ENCODE measurements around the gene PSMG3. TPM values are rescaled to one million over a fixed set of nuclear protein-coding genes. Genes with fewer than 3 reads are reported as not detected.

Gene PSMG3
- total RNA-seq, 2 experiments from 2014 or later, result 13.3 to 13.8 TPM

DNA sequence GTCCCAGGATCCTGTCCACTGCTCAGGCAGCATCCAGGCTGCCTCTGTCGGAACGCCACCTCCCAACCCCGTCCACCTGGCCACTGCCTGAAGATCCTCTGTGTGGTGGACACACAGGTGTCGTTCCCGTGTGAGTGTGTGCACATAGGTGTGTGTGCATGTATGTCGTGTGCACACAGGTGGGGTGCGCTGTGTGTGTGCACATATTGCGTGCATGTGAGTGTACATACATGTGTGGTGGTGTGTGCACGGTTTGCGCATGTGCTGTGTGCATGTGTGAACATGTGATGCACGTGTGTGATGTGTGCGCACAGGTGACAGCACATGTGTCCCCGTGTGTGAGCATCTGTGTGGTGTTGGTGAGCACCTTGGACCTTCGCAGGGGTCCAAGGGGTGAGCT lies 20.9 kb downstream of the PSMG3 start:
- Mint-ChIP-seq H3K4me1 (ENCODE audit: low read depth) (no peaks in the 10 kb centered on the region), H3K27ac (peak overlapping the region; percentile 51), H3K9me3 (no peaks in the 10 kb centered on the region), H3K36me3 (ENCODE audit: low read depth) (no peaks in the 10 kb centered on the region), H3K27me3 (no peaks in the 10 kb centered on the region), H3K4me3 (no peak overlapping the region)
- Histone ChIP-seq H3K36me3 (ENCODE audit: insufficient read depth, low read length) (no peaks in the 10 kb centered on the region), H3K9me3 (ENCODE audit: control insufficient read depth in 1 of 2, insufficient read depth in 1 of 2, low read length in 2 of 2) (no peaks in the 10 kb centered on the region), H3K27ac (ENCODE audit: low read depth in 1 of 2, low read length in 2 of 2) (no peak overlapping the region), H3K27me3 (ENCODE audit: control insufficient read depth in 1 of 2, insufficient read depth in 2 of 2, low read length in 2 of 2) (no peaks in the 10 kb centered on the region), H3K4me3 (ENCODE audit: low read length) (no peak overlapping the region), H3K4me1 (ENCODE audit: insufficient read depth, low read length) (no peaks in the 10 kb centered on the region)
- TF ChIP-seq, protein P1, sequence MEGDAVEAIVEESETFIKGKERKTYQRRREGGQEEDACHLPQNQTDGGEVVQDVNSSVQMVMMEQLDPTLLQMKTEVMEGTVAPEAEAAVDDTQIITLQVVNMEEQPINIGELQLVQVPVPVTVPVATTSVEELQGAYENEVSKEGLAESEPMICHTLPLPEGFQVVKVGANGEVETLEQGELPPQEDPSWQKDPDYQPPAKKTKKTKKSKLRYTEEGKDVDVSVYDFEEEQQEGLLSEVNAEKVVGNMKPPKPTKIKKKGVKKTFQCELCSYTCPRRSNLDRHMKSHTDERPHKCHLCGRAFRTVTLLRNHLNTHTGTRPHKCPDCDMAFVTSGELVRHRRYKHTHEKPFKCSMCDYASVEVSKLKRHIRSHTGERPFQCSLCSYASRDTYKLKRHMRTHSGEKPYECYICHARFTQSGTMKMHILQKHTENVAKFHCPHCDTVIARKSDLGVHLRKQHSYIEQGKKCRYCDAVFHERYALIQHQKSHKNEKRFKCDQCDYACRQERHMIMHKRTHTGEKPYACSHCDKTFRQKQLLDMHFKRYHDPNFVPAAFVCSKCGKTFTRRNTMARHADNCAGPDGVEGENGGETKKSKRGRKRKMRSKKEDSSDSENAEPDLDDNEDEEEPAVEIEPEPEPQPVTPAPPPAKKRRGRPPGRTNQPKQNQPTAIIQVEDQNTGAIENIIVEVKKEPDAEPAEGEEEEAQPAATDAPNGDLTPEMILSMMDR (IDR thresholded peaks at IDR 0.05), result no peak
- intact Hi-C loops (cut with DNase I, micrococcal nuclease), result loop anchor here in 1 of 2 experiments (5.0 kb wide), 1 partner anchor 42 kb away; no protein-coding TSS in a partner anchor
- ATAC-seq (ENCODE audit: poor library complexity) (no peak), DNase-seq (no peak)
- ChIA-PET POLR2A (no interaction called here), CTCF (interaction anchor here (0.7 to 1.2 kb wide), 2 partner anchors 41 to 44 kb away, joined by 3 read pairs; partner anchors contain the start of gene INTS1)

DNA sequence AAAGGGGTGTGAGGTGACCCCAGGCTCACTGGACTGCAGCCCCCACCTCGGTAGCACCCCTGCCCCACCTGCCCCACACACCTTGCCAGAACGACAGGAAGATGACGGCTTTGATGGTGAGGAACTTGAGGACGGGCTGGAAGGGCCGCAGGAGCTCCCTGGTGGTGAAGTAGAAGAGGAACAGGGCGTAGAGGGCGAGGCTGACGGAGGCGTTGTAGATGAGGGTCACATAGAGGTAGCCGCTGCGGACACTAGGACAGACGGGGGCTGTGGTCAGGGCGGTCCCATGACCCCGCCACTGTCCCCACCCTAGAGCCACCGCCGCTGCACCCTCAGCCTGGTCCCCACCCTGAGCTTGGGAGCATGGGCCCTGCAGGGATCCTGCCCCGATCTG lies 21.4 kb downstream of the PSMG3 start:
- no peaks in the 10 kb centered on the region for H3K4me1 ChIP-seq (ENCODE audit: insufficient read depth, low read length)
- H3K4me3 ChIP-seq (ENCODE audit: low read length), result no peak overlapping the region
- H3K27ac ChIP-seq (ENCODE audit: low read depth in 1 of 2, low read length in 2 of 2), result no peak overlapping the region
- no peaks in the 10 kb centered on the region for H3K27me3 ChIP-seq (ENCODE audit: control insufficient read depth in 1 of 2, insufficient read depth in 2 of 2, low read length in 2 of 2)
- Mint-ChIP-seq H3K27me3 (no peaks in the 10 kb centered on the region), H3K4me3 (peak overlapping the region; percentile 4), H3K36me3 (ENCODE audit: low read depth) (no peaks in the 10 kb centered on the region), H3K4me1 (ENCODE audit: low read depth) (no peaks in the 10 kb centered on the region), H3K9me3 (no peaks in the 10 kb centered on the region), H3K27ac (no peak overlapping the region)
- H3K36me3 ChIP-seq (ENCODE audit: insufficient read depth, low read length), result no peaks in the 10 kb centered on the region
- H3K9me3 ChIP-seq (ENCODE audit: control insufficient read depth in 1 of 2, insufficient read depth in 1 of 2, low read length in 2 of 2), result no peaks in the 10 kb centered on the region
- DNase-seq (peak in 2 of 14 experiments; percentile 31 to 47), ATAC-seq (ENCODE audit: poor library complexity) (peak; percentile 37)
- POLR2A ChIA-PET, result no interaction called here
- CTCF ChIA-PET, result interaction anchor here (0.7 to 1.2 kb wide), 2 partner anchors 40 to 44 kb away, joined by 3 read pairs; partner anchors contain the start of gene INTS1
- TF ChIP-seq, protein P1 (IDR thresholded peaks at IDR 0.05), result no peak
- intact Hi-C loops (cut with DNase I, micrococcal nuclease), result loop anchor here in 1 of 2 experiments (5.0 kb wide), 1 partner anchor 41 kb away; no protein-coding TSS in a partner anchor

DNA sequence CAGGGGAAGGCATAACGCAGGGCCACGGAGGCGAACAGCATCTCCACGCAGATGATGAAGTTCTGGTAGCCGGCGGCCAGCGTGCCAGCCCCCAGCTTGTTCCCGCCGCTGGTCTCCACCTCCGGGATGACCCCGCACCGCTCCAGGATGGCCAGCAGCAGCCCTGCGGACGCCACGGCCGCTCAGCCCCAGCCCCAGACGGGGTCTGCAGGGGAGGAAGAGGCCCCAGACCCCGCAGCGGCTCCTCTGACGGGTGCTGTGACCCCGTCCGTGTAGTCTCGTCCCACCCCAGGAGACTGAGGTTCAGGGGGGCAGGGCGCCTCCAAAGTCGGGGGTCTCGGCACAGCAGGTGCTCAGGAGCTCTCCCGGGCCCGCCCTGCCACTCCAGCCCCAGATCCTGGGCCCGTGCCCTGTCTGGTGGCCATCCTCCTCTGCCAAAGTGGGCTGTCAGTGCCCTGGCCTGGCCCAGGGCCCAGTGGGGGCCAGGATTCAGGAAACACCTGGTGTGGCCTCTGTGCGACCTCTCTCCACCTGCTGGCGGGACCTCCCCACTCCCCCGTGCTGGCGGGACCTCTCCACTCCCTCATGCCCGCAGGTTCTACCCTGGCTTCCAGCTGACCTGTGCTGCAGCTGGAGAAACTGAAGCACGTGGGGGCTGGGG lies 21.9 kb downstream of the PSMG3 start:
- Mint-ChIP-seq H3K4me1 (ENCODE audit: low read depth) (no peaks in the 10 kb centered on the region), H3K27ac (no peak overlapping the region), H3K4me3 (peak overlapping the region; percentile 4), H3K9me3 (no peaks in the 10 kb centered on the region), H3K27me3 (no peaks in the 10 kb centered on the region), H3K36me3 (ENCODE audit: low read depth) (peaks cover 1% of the 10 kb centered on the region)
- ChIA-PET POLR2A (no interaction called here), CTCF (interaction anchor here (0.7 to 1.2 kb wide), 2 partner anchors 40 to 43 kb away, joined by 3 read pairs; partner anchors contain the start of gene INTS1)
- no peaks in the 10 kb centered on the region for H3K27me3 ChIP-seq (ENCODE audit: control insufficient read depth in 1 of 2, insufficient read depth in 2 of 2, low read length in 2 of 2)
- ATAC-seq (ENCODE audit: poor library complexity), result no peak
- H3K4me1 ChIP-seq (ENCODE audit: insufficient read depth, low read length), result no peaks in the 10 kb centered on the region
- no peak for DNase-seq
- peaks cover 2% of the 10 kb centered on the region for H3K36me3 ChIP-seq (ENCODE audit: insufficient read depth, low read length)
- no peak overlapping the region for H3K27ac ChIP-seq (ENCODE audit: low read depth in 1 of 2, low read length in 2 of 2)
- TF ChIP-seq, protein P1 (IDR thresholded peaks at IDR 0.05), result no peak
- H3K9me3 ChIP-seq (ENCODE audit: control insufficient read depth in 1 of 2, insufficient read depth in 1 of 2, low read length in 2 of 2), result no peaks in the 10 kb centered on the region
- intact Hi-C loops (cut with DNase I, micrococcal nuclease), result loop anchor here in 1 of 2 experiments (5.0 kb wide), 1 partner anchor 41 kb away; no protein-coding TSS in a partner anchor
- H3K4me3 ChIP-seq (ENCODE audit: low read length), result no peak overlapping the region
